ENCODE measurements around the gene PHLDB3.
"Not testable (repeated sequence)": the region's sequence is repeated elsewhere in the genome, so short reads cannot be mapped to it uniquely, and the experiment has no call there.

The PHLDB3 gene

DNA sequence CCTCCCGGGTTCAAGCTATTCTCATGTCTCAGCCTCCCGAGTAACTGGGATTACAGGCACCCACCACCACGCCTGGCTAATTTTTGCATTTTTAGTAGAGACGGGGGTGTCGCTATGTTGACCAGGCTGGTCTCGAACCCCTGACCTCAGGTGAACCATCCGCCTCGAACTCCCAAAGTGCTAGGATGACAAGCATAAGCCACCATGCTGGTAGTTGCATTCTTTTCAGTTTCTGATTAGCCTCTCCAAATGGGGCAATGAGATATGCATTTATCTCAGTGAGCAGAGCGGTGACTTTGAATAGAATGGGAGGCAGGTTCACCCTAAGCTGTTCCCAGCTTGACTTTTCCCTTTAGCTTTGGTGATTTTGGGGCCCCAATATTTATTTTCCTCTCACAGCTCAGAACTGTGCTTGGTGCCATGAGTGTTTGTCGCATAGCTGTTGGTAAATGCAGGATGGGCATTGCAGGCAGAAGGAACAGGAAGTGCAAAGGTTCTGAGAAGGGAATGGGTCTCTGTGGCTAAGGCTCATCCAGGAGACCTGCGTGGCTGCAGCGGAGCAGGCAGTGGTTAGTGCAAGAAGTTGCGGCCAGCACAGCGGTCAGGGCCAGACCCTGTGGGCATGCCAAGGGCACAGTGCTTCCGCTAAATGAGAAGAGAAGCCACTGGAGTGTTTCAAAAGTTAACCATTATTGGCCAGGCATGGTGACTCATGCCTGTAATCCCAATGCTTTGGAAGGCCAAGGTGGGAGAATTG is 59.8 kb downstream of the PHLDB3 start:
- no peak for DNase-seq (ENCODE audit: low spot score)

DNA sequence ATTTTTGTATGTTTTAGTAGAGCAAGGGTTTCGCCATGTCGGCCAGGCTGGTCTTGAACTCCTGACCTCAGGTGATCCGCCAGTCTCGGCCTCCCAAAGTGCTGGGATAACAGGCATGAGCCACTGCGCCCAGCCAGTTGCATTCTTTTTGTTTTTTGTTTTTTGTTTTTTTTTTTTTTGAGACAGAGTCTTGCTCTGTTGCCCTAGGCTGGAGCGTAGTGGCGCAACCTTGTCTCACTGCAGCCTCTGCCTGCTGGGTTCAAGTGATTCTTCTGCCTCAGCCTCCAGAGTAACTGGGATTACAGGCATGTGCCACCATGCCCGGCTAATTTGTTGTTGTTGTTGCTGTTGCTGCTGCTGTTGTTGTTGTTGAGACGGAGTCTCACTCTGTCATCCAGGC is 60.5 kb downstream of the PHLDB3 start:
- DNase-seq (ENCODE audit: low spot score) = not testable (repeated sequence)

DNA sequence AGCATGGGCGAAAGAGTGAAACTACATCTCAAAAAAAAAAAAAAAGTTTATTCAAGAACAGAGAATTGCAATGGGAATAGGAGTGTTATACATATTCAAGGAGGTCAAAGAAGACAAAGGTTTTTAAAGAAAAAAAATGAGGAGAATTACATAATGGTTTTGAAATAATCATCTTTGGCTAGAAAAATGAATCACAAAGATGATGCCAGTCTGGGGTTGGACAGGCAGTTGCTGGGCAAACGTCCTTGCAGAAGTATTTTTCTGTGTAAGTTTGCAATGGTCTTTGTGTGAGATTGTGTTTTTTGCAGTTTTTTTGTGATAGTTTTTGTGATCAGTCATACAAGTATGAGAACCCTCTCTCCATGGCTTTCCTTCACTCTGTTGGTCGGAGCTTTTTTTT is 62.8 kb downstream of the PHLDB3 start:
- DNase-seq (ENCODE audit: low spot score) = no peak

DNA sequence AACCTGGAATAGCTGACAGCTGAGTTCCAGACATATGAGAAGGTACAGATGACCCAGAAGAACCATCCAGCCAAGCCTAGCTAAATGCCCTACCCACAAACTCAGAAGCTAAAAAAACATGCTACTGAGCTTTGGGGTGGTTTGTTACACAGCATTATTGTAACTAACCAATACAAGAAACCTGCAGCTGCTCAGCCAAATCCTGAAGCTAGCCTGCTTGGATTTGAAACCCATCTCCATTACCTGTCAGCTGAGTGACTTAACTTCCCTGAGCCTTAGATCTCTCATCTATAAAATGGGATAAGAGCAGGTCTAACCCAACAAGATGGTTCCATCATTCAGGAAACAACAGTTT is 64.9 kb downstream of the PHLDB3 start:
- no peak for DNase-seq (ENCODE audit: low spot score)

DNA sequence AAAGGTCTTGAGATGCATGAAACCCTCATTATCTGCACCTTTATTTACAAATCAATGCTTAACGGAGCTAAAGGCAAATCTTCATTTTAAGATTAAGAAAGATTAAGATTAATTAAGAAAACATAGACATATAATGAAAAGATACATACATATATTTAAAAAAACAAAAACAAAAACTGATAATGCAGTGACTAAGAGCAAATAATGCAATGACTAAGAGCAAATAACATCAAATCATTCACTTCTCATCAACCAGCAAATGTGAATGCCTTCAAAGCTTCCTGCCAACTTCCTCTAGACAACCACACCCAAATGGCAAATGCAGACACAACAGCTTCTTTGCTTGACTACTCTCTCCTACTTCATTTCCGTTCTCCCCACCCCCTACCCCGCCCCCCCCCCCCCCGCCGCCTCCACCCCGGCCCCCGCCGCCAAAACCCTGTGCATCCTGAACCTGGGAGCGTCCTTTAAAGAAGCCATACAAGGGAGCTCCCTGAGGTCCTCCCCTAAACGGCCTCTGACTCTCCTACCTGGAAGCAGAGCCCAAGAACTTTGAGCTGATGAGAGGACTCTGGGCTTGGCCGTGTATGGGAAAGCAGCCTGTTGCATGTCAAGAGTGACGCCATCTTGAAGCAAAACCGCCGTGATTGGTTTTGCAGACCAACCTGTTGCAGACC is 65.4 kb downstream of the PHLDB3 start:
- no peak for DNase-seq (ENCODE audit: low spot score)

DNA sequence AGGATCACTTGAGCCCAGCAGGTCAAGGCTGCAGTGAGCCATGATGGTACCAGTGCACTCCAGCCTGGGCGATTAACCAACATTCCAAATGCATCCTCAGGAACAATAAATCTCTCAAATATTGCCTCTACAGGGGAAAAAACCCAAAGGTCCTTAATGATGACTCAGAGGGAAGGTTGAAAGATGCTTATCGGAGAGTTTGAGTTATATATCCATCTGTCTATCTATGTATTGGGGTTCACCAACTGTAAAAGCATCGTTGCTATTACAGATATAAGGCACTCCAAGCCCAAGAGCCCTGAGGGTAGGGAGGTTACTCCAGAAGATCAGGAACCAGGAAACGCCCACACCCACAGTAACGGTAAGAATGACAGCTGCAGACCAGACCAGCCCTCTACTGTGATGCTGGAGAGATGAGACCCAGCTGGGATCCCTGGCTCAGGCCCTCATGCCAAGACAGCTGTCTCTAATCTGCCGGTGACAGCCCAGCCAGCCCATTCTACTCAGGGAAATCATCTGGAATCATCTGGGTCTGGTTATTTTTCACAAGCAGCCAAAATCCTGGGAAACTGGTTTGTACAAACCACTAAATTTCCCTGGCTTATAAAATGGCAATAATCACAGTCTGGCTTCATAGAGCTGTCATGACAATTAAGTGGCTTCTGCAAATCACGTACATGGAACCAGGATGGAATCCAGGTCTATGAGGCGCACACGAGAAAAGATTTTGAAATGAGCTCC is 66.1 kb downstream of the PHLDB3 start:
- no peak for DNase-seq (ENCODE audit: low spot score)

DNA sequence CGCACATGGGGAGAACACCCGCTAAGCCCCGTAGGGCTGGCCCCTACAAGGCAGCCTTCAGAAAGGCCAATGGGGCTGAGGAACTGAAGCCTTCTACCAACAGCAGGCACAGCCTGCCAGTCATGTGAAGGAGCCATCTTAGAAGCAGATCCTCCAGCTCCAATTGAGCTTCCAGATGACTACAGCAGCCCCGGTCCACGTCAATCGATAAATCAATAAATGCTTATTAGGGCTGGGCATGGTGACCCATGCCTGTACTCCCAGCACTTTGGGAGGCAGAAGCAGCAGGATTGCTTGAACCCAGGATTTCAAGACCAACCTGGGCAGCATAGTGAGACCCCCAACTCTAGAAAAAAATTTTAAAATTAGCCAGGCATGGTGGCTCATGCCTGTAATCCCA is 66.8 kb downstream of the PHLDB3 start:
- no peak for DNase-seq (ENCODE audit: low spot score)

DNA sequence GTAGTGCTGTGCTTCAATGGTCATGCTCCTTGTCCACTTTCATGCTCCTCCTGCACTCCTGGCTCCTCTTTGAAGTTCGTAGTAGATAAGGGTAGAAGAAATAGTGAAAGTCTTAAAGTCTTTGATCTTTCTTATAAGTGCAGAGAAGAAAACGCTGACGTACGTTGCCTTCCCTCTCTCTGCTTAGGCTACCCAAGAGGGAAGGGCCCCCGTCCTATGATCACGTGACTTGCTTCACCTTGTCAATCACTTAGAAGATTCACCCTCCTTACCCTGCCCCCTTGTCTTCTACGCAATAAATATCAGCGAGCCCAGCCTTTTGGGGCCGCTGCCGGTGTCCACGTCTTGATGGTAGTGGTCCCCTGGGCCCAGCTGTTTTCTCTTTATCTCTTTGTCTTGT is 67.3 kb downstream of the PHLDB3 start:
- DNase-seq (ENCODE audit: low spot score) = not testable (repeated sequence)

DNA sequence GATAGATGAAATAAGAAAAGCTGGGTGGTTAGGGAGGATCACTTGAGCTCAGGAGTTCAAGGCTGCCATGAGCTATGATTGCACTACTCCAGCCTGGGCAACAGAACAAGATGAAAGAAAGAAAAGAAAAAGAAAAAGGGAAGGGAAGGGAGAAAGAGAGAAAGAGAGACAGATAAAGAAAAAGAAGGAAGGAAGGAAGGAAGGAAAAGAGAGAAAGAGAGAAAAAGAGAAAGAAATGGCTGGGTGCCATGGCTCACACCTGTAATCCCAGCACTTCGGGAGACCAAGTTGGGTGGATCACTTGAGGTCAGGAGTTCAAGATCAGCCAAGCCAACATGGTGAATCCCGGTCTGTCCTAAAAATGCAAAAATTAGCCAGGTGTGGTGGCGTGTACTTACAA is 68.8 kb downstream of the PHLDB3 start:
- no peak for DNase-seq (ENCODE audit: low spot score)

DNA sequence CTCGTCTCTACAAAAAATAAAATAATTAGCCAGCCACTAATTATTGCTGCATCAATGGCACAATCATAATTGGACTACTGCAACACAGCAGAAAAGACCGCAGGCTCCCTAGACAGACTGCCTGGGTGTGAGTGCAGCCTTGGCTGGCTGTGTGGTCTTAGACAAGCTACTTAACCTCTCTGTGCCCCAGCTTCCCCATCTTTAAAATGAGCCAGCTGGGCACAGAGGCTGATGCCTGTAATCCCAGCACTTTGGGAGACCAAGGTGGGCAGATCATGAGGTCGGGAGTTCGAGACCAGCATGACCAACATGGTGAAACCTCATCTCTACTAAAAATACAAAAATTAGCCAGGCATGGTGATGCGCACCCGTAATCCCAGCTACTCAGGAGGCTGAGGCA is 70.9 kb downstream of the PHLDB3 start:
- no peak for DNase-seq (ENCODE audit: low spot score)

DNA sequence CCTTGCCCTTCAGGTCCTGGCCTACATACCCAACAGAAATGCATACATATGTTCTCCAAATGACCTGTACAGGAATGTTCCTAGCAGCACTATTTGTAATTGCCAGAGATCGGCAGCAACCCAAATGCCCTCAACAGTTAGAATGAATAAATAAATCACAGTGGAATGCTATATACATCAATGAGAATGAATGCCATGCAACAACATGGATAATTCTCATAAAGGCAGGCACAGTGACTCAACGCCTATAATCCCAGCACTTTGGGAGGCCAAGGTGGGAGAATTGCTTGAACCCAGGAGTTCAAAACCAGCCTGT is 71.2 kb downstream of the PHLDB3 start:
- no peak for DNase-seq (ENCODE audit: low spot score)

DNA sequence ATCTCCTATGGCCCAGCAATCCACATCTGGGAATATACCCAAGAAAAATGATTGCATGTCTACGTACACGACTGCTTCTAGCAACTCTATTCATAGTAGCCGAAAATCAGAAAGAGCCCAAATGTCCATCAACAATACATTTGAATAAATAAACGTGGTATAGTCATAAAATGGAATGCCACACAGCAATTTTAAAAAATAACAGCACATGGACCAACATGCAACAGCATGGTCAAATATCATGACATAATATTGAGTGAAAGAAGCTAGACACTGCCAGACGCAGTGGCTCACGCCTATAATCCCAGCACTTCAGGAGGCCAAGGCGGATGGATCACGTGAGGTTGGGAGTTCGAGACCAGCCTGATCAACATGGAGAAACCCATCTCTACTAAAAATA is 73.6 kb downstream of the PHLDB3 start:
- no peak for DNase-seq (ENCODE audit: low spot score)

DNA sequence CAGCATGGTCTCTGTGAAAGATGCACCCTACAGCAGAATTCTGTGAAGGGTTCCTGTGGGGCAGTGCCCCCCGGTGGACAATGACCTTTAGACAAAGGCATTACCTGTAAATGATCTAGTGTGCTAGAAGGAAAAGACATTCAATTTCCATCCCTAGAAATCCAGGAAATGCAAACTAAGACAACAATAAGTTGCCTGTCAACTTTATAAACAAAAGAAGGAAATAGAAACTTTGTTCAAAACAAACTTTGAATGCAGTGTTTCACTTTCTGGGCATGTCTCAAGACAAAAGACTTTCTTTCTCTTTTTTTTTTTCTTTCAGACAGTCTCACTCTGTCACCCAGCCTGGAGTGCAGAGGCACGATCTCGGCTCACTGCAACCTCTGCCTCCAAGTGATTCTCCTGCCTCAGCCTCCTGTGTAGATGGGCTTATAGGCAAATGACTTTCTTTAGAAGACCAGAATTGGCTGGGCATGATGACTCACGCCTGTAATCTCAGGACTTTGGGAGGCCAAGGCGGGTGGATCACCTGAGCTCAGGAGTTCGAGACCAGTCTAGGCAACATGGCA is 74.3 kb downstream of the PHLDB3 start:
- no peak for DNase-seq (ENCODE audit: low spot score)

DNA sequence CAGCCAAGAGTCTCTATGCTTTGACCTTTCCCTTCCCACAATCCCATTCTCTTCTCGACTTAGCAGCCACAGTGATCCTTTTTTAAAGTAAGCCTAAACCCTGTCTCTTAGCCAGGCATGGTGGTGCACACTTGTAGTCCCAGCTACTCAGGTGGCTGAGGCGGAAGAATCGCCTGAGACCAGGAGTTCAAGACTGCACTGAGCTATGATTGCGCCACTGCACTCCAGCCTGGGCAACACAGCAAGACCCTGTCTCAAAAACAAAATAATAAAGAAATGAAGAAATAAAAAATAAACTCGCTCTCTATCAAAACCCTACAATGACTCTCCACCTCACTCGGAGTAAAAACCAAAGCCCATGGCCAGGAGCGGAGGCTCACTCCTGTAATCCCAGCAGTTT is 75.2 kb downstream of the PHLDB3 start:
- no peak for DNase-seq (ENCODE audit: low spot score)

DNA sequence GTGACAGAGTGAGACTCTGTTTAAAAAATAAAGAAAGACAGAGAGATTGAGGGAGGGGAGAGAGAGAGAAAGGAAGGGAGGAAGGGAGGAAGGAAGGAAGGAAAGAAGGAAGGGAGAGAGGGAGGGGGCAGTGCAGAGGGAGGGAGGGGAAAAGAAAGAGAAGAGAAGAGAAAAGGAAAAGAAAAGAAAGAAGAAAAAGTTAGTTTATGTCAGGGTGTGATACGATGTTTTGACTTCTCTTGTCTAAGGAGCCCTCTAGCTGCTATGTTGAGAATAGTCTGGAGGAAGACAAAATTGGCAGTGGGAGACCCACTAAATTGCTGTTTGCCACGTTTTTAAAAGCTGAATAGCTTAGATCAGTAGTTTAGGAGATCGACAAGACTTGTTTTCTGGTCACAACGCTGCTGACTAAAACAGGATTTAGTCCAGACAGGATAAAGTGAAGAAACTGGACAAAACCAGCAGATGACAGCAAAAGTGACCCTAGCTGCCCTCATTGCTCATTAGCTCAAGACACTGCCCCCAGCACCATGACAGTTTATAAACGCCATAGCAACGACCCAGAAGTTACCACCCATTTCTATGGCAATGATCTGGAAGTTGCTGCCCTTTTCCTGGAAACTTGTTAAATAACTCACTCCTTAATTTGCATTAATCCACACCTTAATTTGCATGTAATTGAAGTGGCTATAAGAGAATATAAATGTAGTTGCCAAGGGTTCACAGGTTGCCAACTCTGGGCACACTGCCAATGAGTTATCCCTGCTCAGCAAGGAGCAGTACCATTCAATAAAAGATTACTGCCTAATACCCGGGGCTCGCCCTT is 78.8 kb downstream of the PHLDB3 start:
- no peak for DNase-seq (ENCODE audit: low spot score)

All from putamen (tissue), 1 donor.